K562 (cell line): ENCODE measurements around the gene IL31RA. TPM values are rescaled to one million over a fixed set of nuclear protein-coding genes. Genes with fewer than 3 reads are reported as not detected.

Experiments
- ATAC-seq: fragments of 200-7000 bp; cut with Tn5 transposase; 3 replicates; pipeline ENCODE4 v1.9.1; 2020; ENCODE audit warnings: moderate library complexity
- BruUV-seq: library from RNA; stranded (reverse); fragments of 400-500 nt; replicated peaks from 2 replicates; lab custom pipeline; 2021; lab: Mats Ljungman, UMichigan
- CTCF ChIA-PET: fragments of 300-600 bp; formaldehyde crosslinking; extraction: SDS; loops from one replicate; lab custom pipeline; 2021; ENCODE audit warnings: low intra/inter-chr PET ratio; lab: Yijun Ruan, JAX
- POLR2A ChIA-PET: fragments of 300-600, 350-650 bp; sonication (Branson Sonifier 250); formaldehyde crosslinking; extraction: SDS; loops from one replicate; lab custom pipeline; 2021; ENCODE audit warnings: antibody characterized with exemption, inconsistent platforms; lab: Yijun Ruan, JAX
- DNase-seq, 4 experiments: peaks; one replicate each; pipeline versions ENCODE4 v3.0.0 to v3.0.0-alpha.2; 2011 to 2018; ENCODE audit warnings: low spot score in 3 of 4, mixed read lengths in 3 of 4; ENCODE audit errors: extremely low read depth in 1 of 4
- FAIRE-seq: peaks from 2 replicates; lab custom pipeline; 2011; peaks lifted over from hg19 to GRCh38; lab: Jason Lieb, UNC
- H2AFZ ChIP-seq: 2 replicates; pipeline ENCODE4 v1.6.0; 2011; ENCODE audit warnings: low read depth, low read length, control low read depth, inconsistent platforms
- H3K27ac ChIP-seq: fragments of 200-600 bp; 3 replicates; pipeline ENCODE4 v1.8.0; 2011; ENCODE audit warnings: low read depth, mild to moderate bottlenecking, control low read depth, inconsistent platforms, low read length, moderate library complexity, mixed read lengths; ENCODE audit errors: extremely low read depth
- H3K27me3 ChIP-seq, 2 experiments: fragments of 300-600 bp in 1 of 2; 2 replicates in 1 of 2; 3 replicates in 1 of 2; pipeline versions ENCODE4 v1.6.0 to v1.8.0; 2011; ENCODE audit warnings: inconsistent platforms in 2 of 2, low read length in 2 of 2, mild to moderate bottlenecking in 1 of 2, mixed read lengths in 1 of 2, moderate library complexity in 1 of 2; ENCODE audit not compliant: control insufficient read depth in 2 of 2, insufficient read depth in 2 of 2
- H3K36me3 ChIP-seq: fragments of 300-600 bp; 3 replicates; pipeline ENCODE4 v1.8.0; 2011; ENCODE audit warnings: mild to moderate bottlenecking, low read length, inconsistent platforms; ENCODE audit not compliant: control insufficient read depth, insufficient read depth
- H3K4me1 ChIP-seq, 2 experiments: fragments of 200-600 bp in 1 of 2; replicated peaks in 1 of 2; 2 replicates in 1 of 2; 3 replicates in 1 of 2; pipeline versions ENCODE4 v1.5.1 to v1.8.0; 2011; ENCODE audit warnings: inconsistent platforms in 2 of 2, low read length in 2 of 2, mild to moderate bottlenecking in 1 of 2, mixed read lengths in 1 of 2, moderate library complexity in 1 of 2; ENCODE audit not compliant: control insufficient read depth in 2 of 2, insufficient read depth in 2 of 2
- H3K4me2 ChIP-seq: 2 replicates; pipeline ENCODE4 v1.6.1; 2011; ENCODE audit warnings: low read length, control low read depth, inconsistent platforms, mixed read lengths; ENCODE audit not compliant: insufficient read depth
- H3K4me3 ChIP-seq: fragments of 200-600 bp; sonication (generic), shearing (Covaris generic); 2 replicates; pipeline ENCODE4 v1.5.1; 2016; ENCODE audit warnings: control low read depth, inconsistent platforms
- H3K79me2 ChIP-seq: fragments of 200-600 bp; 3 replicates; pipeline ENCODE4 v1.8.0; 2011; ENCODE audit warnings: low read length, inconsistent platforms; ENCODE audit not compliant: control insufficient read depth, insufficient read depth
- H3K9ac ChIP-seq, 2 experiments: 2 replicates each; pipeline versions ENCODE4 v1.6.0 to v1.6.1; 2011; ENCODE audit warnings: low read depth in 2 of 2, low read length in 2 of 2, control low read depth in 1 of 2, inconsistent platforms in 1 of 2, mild to moderate bottlenecking in 1 of 2, mixed read lengths in 1 of 2; ENCODE audit not compliant: insufficient read depth in 1 of 2
- H3K9me1 ChIP-seq: one replicate; pipeline ENCODE4 v1.6.0; 2011; ENCODE audit warnings: inconsistent platforms, mild to moderate bottlenecking, low read length, moderate library complexity; ENCODE audit not compliant: control insufficient read depth, insufficient read depth
- H3K9me3 ChIP-seq: replicated peaks from 2 replicates; pipeline ENCODE4 v1.5.1; 2011; ENCODE audit warnings: low read depth, low read length, inconsistent platforms; ENCODE audit not compliant: control insufficient read depth, insufficient read depth
- H4K20me1 ChIP-seq: replicated peaks from 2 replicates; pipeline ENCODE4 v1.6.1; 2011; ENCODE audit warnings: low read length, inconsistent platforms, mixed read lengths; ENCODE audit not compliant: control insufficient read depth, insufficient read depth
- BHLHE40 ChIP-seq: IDR thresholded peaks from 2 replicates; pipeline ENCODE4 v1.6.1; 2011; ENCODE audit warnings: low read length, improper control_type of control experiment
- CREB3 ChIP-seq: fragments of 450-650 bp; conservative IDR thresholded peaks from 2 replicates; pipeline ENCODE4 v1.6.1; 2016; ENCODE audit warnings: missing genetic modification characterization, low read depth, mild to moderate bottlenecking, missing compliant biosample characterization, moderate library complexity
- GABPB1 ChIP-seq: sonication (generic); formaldehyde crosslinking; IDR thresholded peaks from 2 replicates; pipeline ENCODE4 v1.8.0; 2022; ENCODE audit warnings: mild to moderate bottlenecking, missing genetic modification reagents
- HDGF ChIP-seq: fragments of 450-650 bp; IDR thresholded peaks from 2 replicates; pipeline ENCODE4 v1.6.1; 2016
- HOXB6 ChIP-seq: fragments of 250-450 bp; sonication (Bioruptor Pico); IDR thresholded peaks from 2 replicates; pipeline ENCODE4 v1.5.1; 2022; ENCODE audit warnings: mild to moderate bottlenecking, borderline replicate concordance
- MTF1 ChIP-seq: fragments of 250-450 bp; sonication (Bioruptor Pico); IDR thresholded peaks from 2 replicates; pipeline ENCODE4 v1.9.0; 2021; ENCODE audit warnings: moderate library complexity, mild to moderate bottlenecking, inconsistent platforms, borderline replicate concordance
- NUFIP1 ChIP-seq: fragments of 450-650 bp; IDR thresholded peaks from 2 replicates; pipeline ENCODE4 v1.6.1; 2018; ENCODE audit not compliant: partially characterized antibody
- ZBTB7A ChIP-seq: IDR thresholded peaks from 2 replicates; pipeline ENCODE4 v1.6.1; 2011; ENCODE audit warnings: low read depth, mild to moderate bottlenecking, low read length, moderate library complexity, borderline replicate concordance; ENCODE audit not compliant: control insufficient read depth
- ZNF121 ChIP-seq: sonication (generic); formaldehyde crosslinking; conservative IDR thresholded peaks from 2 replicates; pipeline ENCODE4 v1.8.0; 2022; ENCODE audit warnings: missing genetic modification reagents
- ZNF274 ChIP-seq: IDR thresholded peaks from 2 replicates; pipeline ENCODE4 v1.6.1; 2011; ENCODE audit warnings: low read depth, mild to moderate bottlenecking, low read length, moderate library complexity, borderline replicate concordance
- WGBS: fragments of 100-300 bp; shearing (Covaris generic); methylation state at CpG from one replicate; pipeline ENCODE4 v1.1.6; 2016; ENCODE audit warnings: low coverage, mixed read lengths; ENCODE audit not compliant: insufficient coverage; ENCODE audit errors: missing lambda C conversion rate; 5-methylcytosine and 5-hydroxymethylcytosine counted together
- in situ Hi-C: fragments of 300-500 bp; cut with MboI; formaldehyde crosslinking; loops from 4 replicates; pipeline ENCODE4 v1.15.0; 2018; ENCODE audit warnings: inconsistent platforms, mixed read lengths
- intact Hi-C: fragments of 100-400 bp; cut with micrococcal nuclease; formaldehyde crosslinking; loops from 2 replicates; pipeline ENCODE4 v1.14.2; 2022
- polyA plus RNA-seq, 8 experiments: library from polyadenylated mRNA; depleted of rRNA in 4 of 8; stranded (reverse) in 5 of 8; unstranded in 3 of 8; fragments of >200 nt; fragmentation: Nextera tagmentation in 2 of 8; fragmentation: Illumina TruSeq in 1 of 8; extraction: Ambion mirVana in 2 of 8; extraction: Trizol in 1 of 8; gene quantifications; 2 replicates each; pipeline versions ENCODE4 v1.2.1 to v1.2.3, GENCODE V29; 2011 to 2014; ENCODE audit warnings: inconsistent platforms in 1 of 8, missing spikeins in 1 of 8
- total RNA-seq, 7 experiments: library from RNA; depleted of rRNA in 6 of 7; stranded (reverse); fragments of >200 nt in 6 of 7; fragmentation: Illumina TruSeq in 2 of 7; extraction: Trizol in 2 of 7; gene quantifications; 2 replicates each; pipeline versions ENCODE4 v1.2.1 to v1.2.3, GENCODE V29; 2011 to 2021; ENCODE audit warnings: low replicate concordance in 1 of 7
- TF ChIP-seq, protein P1 (sequence below), 2 experiments: fragments of 450-650 bp in 1 of 2; IDR thresholded peaks; 2 replicates each; pipeline ENCODE4 v1.6.1; 2011 to 2017; ENCODE audit warnings: low read depth in 2 of 2, antibody characterized with exemption in 1 of 2, borderline replicate concordance in 1 of 2, low read length in 1 of 2, mild to moderate bottlenecking in 1 of 2, mixed read lengths in 1 of 2; ENCODE audit not compliant: control insufficient read depth in 1 of 2
- TF ChIP-seq, protein P2 (sequence below): fragments of 450-650 bp; IDR thresholded peaks from 2 replicates; pipeline ENCODE4 v1.7.0; 2016; ENCODE audit warnings: borderline replicate concordance

Gene IL31RA
- total and polyA plus RNA-seq, 9 of the 15 experiments (the other 6 are each of a cell fraction or from before 2014, with no cell fraction given), result not detected

DNA sequence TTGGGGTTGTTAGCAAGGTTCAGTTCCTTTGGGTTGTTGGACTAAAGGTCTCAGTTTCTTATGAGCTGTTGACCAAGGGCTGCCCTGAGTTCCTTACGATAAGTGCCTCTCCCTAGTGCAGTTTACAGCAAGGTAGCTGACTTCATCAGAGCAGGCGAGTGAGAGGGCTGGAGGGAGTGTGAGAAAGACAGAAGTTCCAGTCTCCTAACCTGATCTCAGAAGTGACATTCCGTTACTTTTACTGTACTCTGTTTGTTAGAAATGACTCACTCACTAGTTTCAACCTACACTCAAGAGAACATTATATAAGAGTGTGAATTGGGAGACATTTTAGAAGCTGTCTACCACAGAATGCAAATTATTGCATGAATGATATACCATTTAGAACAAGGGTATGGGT is 21.2 kb upstream of the IL31RA start (continued):
- TF ChIP-seq CREB3 (tag), result no peak
- TF ChIP-seq NUFIP1, result no peak

- no peak overlapping the region for H3K4me2 ChIP-seq
- no peaks in the 10 kb centered on the region for H3K36me3 ChIP-seq
- H3K9me1 ChIP-seq, result no peaks in the 10 kb centered on the region
- H3K4me3 ChIP-seq, result no peak overlapping the region
- DNase-seq (no peak), FAIRE-seq (no peak), ATAC-seq (no peak)
- POLR2A ChIA-PET, result interaction anchor here (0.8 kb wide), 1 partner anchor 37 kb away, joined by 3 read pairs; no protein-coding TSS in a partner anchor
- 13% methylated on average over 14 of the region's 17 CpGs for WGBS
- H3K27ac ChIP-seq, result no peak overlapping the region
- no peaks in the 10 kb centered on the region for H3K9me3 ChIP-seq
- CTCF ChIA-PET, result no interaction called here
- intact Hi-C loops (no loop called here), in situ Hi-C loops (no loop called here)
- H4K20me1 ChIP-seq, result no peaks in the 10 kb centered on the region
- no peaks in the 10 kb centered on the region for H3K79me2 ChIP-seq
- no TSS peak for BruUV-seq
- no peak for TF ChIP-seq HDGF
- no peak for TF ChIP-seq HOXB6
- TF ChIP-seq BHLHE40, result no peak
- TF ChIP-seq ZNF121, result no peak
- no peak for TF ChIP-seq MTF1 (CRISPR knock-in tag)
- TF ChIP-seq ZNF274, result no peak
- TF ChIP-seq GABPB1 (CRISPR knock-in tag), result no peak
- no peak for TF ChIP-seq ZBTB7A
- TF ChIP-seq, protein P1, sequence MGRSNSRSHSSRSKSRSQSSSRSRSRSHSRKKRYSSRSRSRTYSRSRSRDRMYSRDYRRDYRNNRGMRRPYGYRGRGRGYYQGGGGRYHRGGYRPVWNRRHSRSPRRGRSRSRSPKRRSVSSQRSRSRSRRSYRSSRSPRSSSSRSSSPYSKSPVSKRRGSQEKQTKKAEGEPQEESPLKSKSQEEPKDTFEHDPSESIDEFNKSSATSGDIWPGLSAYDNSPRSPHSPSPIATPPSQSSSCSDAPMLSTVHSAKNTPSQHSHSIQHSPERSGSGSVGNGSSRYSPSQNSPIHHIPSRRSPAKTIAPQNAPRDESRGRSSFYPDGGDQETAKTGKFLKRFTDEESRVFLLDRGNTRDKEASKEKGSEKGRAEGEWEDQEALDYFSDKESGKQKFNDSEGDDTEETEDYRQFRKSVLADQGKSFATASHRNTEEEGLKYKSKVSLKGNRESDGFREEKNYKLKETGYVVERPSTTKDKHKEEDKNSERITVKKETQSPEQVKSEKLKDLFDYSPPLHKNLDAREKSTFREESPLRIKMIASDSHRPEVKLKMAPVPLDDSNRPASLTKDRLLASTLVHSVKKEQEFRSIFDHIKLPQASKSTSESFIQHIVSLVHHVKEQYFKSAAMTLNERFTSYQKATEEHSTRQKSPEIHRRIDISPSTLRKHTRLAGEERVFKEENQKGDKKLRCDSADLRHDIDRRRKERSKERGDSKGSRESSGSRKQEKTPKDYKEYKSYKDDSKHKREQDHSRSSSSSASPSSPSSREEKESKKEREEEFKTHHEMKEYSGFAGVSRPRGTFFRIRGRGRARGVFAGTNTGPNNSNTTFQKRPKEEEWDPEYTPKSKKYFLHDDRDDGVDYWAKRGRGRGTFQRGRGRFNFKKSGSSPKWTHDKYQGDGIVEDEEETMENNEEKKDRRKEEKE (IDR thresholded peaks at IDR 0.05; ENCODE audit: borderline replicate concordance in 1 of 2, control insufficient read depth in 1 of 2, low read depth in 2 of 2, low read length in 1 of 2), result no peak
- TF ChIP-seq, protein P2, sequence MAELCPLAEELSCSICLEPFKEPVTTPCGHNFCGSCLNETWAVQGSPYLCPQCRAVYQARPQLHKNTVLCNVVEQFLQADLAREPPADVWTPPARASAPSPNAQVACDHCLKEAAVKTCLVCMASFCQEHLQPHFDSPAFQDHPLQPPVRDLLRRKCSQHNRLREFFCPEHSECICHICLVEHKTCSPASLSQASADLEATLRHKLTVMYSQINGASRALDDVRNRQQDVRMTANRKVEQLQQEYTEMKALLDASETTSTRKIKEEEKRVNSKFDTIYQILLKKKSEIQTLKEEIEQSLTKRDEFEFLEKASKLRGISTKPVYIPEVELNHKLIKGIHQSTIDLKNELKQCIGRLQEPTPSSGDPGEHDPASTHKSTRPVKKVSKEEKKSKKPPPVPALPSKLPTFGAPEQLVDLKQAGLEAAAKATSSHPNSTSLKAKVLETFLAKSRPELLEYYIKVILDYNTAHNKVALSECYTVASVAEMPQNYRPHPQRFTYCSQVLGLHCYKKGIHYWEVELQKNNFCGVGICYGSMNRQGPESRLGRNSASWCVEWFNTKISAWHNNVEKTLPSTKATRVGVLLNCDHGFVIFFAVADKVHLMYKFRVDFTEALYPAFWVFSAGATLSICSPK, result no peak
- no peaks in the 10 kb centered on the region for H3K4me1 ChIP-seq
- no peak overlapping the region for H2AFZ ChIP-seq
- H3K9ac ChIP-seq, result no peak overlapping the region
- peaks cover 0 to 8% of the 10 kb centered on the region in 2 experiments; a peak in 2 of 5 replicates for H3K27me3 ChIP-seq
Observed at GRCh38 chr5:55832446-55832845, 18.7 kb upstream of the IL31RA start.
